Activated B cell treated with CpG ODN at 0.5 μM for 24 hours (primary cell): ENCODE measurements around the gene YIPF7. TPM values are rescaled to one million over a fixed set of nuclear protein-coding genes. Genes with fewer than 3 reads are reported as not detected.

ENCODE experiments used
- ATAC-seq: fragments of 200-7000 bp; cut with Tn5 transposase; one replicate; pipeline ENCODE4 v1.10.0; 2021; ENCODE audit warnings: low read depth, mild to moderate bottlenecking, moderate library complexity
- CTCF ChIA-PET: fragments of 350-600 bp; sonication (Branson Sonifier 250); formaldehyde crosslinking; loops from one replicate; lab custom pipeline; 2021; ENCODE audit warnings: antibody characterized with exemption; lab: Charles Lee
- POLR2A ChIA-PET: fragments of 350-600 bp; sonication (Branson Sonifier 250); formaldehyde crosslinking; loops from one replicate; lab custom pipeline; 2021; ENCODE audit warnings: antibody characterized with exemption; lab: Charles Lee
- DNase-seq: peaks from one replicate; pipeline ENCODE4 v3.0.0; 2022
- H3K27ac Mint-ChIP-seq: one replicate; pipeline ENCODE4 v1.8.0; 2020; ENCODE audit warnings: mixed read lengths
- H3K27me3 Mint-ChIP-seq: one replicate; pipeline ENCODE4 v1.8.0; 2021; ENCODE audit warnings: mixed read lengths
- H3K36me3 Mint-ChIP-seq: one replicate; pipeline ENCODE4 v1.8.0; 2021; ENCODE audit warnings: low read depth, mixed read lengths
- H3K4me1 Mint-ChIP-seq: one replicate; pipeline ENCODE4 v1.8.0; 2021; ENCODE audit warnings: mixed read lengths
- H3K4me3 Mint-ChIP-seq: one replicate; pipeline ENCODE4 v1.8.0; 2020; ENCODE audit warnings: mild to moderate bottlenecking, mixed read lengths
- H3K9me3 Mint-ChIP-seq: one replicate; pipeline ENCODE4 v1.8.0; 2020; ENCODE audit warnings: mixed read lengths
- intact Hi-C: fragments of 100-400 bp; cut with micrococcal nuclease; formaldehyde crosslinking; loops from one replicate; pipeline ENCODE4 v1.15.1; 2024
- total RNA-seq: library from RNA; stranded (reverse); gene quantifications from 2 replicates; pipeline ENCODE4 v1.2.3, GENCODE V29; 2022
- TF ChIP-seq, protein P1 (sequence below): fragments of 200-600 bp; IDR thresholded peaks from one replicate; pipeline ENCODE4 v1.8.0; 2022; ENCODE audit warnings: antibody characterized with exemption, mild to moderate bottlenecking

Gene YIPF7
- total RNA-seq, 1 donor from 2014 or later, result not detected

DNA sequence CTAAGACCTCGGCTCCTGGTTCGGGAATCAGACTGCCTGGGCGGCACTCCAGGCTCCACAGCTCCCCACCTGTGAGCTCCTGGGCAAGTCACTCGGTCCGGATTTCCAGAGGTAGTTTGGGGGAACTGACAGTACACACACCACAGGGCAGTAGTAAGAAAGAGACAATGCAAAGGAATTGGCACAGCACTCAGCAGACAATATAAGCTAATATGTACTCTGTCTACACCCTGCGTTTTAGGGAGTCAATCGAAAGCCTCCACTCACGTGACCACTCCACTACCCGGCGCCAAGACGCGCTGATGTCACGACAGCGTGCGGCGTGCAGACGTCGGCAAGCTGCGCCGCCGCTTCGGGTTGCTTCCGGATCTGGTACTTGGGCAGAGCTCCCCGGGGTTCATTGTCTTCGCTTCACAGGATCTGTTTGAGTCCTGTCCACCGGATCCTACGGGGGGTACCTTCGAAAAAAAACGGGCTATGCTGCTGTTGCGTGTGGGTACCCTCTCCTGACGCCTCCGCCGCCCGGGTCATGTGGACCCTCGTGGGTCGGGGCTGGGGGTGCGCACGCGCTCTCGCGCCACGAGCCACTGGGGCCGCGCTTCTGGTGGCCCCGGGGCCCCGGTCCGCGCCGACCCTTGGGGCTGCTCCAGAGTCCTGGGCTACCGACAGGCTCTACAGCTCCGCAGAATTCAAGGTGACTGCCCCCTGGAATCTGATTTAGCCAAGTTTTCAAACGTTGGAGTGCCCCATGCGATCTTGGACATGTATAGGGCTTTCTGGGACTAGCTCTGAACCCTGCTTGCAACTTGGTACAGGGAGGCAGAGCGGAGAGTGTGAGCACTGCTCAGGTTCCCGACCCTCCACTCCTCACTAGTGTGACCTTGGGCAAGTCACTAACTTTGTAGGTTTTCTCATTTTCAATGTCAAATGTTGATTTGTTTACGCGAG is 26.9 kb upstream of the YIPF7 start, which contains the start of gene GUF1:
Gene GUF1, plus strand, starts transcription at position 327 of the 948 bp plus-strand sequence. Its CDS starts 203 bp downstream, at position 530.
- peak within 1 kb of the TSS; percentile 97 for H3K4me3 Mint-ChIP-seq
- DNase-seq (peak; percentile 84), ATAC-seq (peak; percentile 90)
- ChIA-PET POLR2A (interaction anchor here (0.8 to 2.5 kb wide), 9 partner anchors 12 to 1071 kb away, joined by 3 to 43 read pairs (median 3); partner anchors contain the start of gene GNPDA2), CTCF (interaction anchor here (0.8 kb wide), 2 partner anchors 13 to 48 kb away, joined by 3 read pairs; partner anchors contain the start of gene GNPDA2)
- peak within 1 kb of the TSS; percentile 97 for H3K27ac Mint-ChIP-seq
- H3K9me3 Mint-ChIP-seq, result no peaks in the 10 kb centered on the region
- no peaks in the 10 kb centered on the region for H3K27me3 Mint-ChIP-seq
- peaks cover 24% of the 10 kb centered on the region for H3K36me3 Mint-ChIP-seq
- TF ChIP-seq, protein P1, sequence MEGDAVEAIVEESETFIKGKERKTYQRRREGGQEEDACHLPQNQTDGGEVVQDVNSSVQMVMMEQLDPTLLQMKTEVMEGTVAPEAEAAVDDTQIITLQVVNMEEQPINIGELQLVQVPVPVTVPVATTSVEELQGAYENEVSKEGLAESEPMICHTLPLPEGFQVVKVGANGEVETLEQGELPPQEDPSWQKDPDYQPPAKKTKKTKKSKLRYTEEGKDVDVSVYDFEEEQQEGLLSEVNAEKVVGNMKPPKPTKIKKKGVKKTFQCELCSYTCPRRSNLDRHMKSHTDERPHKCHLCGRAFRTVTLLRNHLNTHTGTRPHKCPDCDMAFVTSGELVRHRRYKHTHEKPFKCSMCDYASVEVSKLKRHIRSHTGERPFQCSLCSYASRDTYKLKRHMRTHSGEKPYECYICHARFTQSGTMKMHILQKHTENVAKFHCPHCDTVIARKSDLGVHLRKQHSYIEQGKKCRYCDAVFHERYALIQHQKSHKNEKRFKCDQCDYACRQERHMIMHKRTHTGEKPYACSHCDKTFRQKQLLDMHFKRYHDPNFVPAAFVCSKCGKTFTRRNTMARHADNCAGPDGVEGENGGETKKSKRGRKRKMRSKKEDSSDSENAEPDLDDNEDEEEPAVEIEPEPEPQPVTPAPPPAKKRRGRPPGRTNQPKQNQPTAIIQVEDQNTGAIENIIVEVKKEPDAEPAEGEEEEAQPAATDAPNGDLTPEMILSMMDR, result no peak
- peaks cover 25% of the 10 kb centered on the region for H3K4me1 Mint-ChIP-seq
- intact Hi-C loops, result loop anchor here (1.0 kb wide), 1 partner anchor 48 kb away; the partner anchor contains the start of gene GNPDA2

DNA sequence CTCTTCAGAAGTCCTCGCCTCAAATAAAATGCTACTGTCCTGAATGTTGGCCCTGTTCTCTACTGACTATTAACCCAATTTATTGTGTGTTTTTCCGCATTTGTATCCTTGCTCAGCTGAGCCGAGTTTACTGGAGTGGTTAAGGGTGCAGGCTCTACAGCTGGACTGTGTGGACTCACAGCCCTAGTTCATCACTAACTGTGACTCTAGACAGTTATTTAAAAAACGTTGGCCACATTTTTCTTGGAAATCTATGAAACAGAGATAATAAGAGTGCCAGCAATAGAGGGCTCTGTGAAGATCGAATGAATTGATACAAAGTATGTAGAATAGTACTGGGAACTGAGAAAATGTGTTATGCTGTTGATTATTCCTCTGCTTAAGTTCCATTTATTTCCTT is 23.9 kb upstream of the YIPF7 start:
- Mint-ChIP-seq H3K27me3 (peaks cover 9% of the 10 kb centered on the region), H3K4me3 (no peak overlapping the region), H3K27ac (no peak overlapping the region), H3K4me1 (peaks cover 18% of the 10 kb centered on the region), H3K9me3 (no peaks in the 10 kb centered on the region), H3K36me3 (peaks cover 10% of the 10 kb centered on the region)
- intact Hi-C loops, result no loop called here
- POLR2A ChIA-PET, result no interaction called here
- ATAC-seq, result no peak
- CTCF ChIA-PET, result no interaction called here
- DNase-seq, result no peak
- TF ChIP-seq, protein P1, result no peak

DNA sequence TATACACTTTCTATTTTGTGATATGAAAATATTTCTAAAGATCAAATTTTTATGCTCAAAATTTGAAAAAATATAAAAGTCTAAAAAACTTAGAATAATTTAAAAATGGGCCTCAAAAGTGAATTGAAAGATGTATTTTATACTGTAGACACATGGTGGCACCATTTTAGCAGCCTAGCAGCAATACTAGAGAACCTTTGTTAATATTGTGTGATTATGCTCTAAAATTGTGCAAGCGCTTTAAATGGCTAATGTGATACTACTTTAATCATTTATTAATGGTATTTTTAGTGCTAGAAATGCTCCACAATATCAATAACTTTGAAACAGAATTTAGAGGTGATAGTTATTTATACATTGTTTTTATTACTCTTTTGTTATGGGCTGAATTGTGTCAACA is 23.0 kb upstream of the YIPF7 start:
- DNase-seq, result no peak
- no peak for ATAC-seq
- POLR2A ChIA-PET, result no interaction called here
- H3K4me1 Mint-ChIP-seq, result peaks cover 14% of the 10 kb centered on the region
- no peak overlapping the region for H3K27ac Mint-ChIP-seq
- no peaks in the 10 kb centered on the region for H3K9me3 Mint-ChIP-seq
- CTCF ChIA-PET, result no interaction called here
- TF ChIP-seq, protein P1, result no peak
- H3K36me3 Mint-ChIP-seq, result peaks cover 10% of the 10 kb centered on the region
- peaks cover 10% of the 10 kb centered on the region for H3K27me3 Mint-ChIP-seq
- intact Hi-C loops, result no loop called here
- H3K4me3 Mint-ChIP-seq, result no peak overlapping the region

DNA sequence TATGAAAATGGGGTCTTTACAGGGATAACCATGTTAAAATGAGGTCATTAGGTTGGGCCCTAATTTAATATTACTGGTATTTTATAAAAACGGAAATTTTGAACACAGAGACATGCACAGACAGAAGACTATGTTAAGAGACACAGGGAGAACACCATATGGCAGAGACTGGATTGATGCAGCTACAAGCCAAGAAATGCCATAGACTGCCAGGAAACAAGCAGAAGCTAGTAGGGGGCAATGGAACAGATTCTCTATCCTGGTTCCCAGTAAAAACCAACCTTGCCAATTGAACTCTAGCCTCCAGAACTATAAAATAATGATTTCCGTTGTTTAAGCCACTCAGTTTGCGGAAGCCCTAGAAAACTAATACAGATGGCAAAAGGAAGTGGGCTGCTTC is 20.2 kb upstream of the YIPF7 start:
- H3K9me3 Mint-ChIP-seq, result no peaks in the 10 kb centered on the region
- POLR2A ChIA-PET, result no interaction called here
- DNase-seq, result no peak
- intact Hi-C loops, result no loop called here
- no peak for ATAC-seq
- no peaks in the 10 kb centered on the region for H3K36me3 Mint-ChIP-seq
- H3K27me3 Mint-ChIP-seq, result peaks cover 15% of the 10 kb centered on the region
- no peak overlapping the region for H3K27ac Mint-ChIP-seq
- H3K4me3 Mint-ChIP-seq, result no peak overlapping the region
- H3K4me1 Mint-ChIP-seq, result no peaks in the 10 kb centered on the region
- CTCF ChIA-PET, result no interaction called here
- TF ChIP-seq, protein P1, result no peak

- DNase-seq, result no peak
- Mint-ChIP-seq H3K4me1 (no peaks in the 10 kb centered on the region), H3K4me3 (no peak overlapping the region), H3K36me3 (no peaks in the 10 kb centered on the region), H3K27ac (no peak overlapping the region), H3K27me3 (peaks cover 15% of the 10 kb centered on the region), H3K9me3 (no peaks in the 10 kb centered on the region)
- ChIA-PET CTCF (no interaction called here), POLR2A (no interaction called here)
- ATAC-seq, result no peak
- intact Hi-C loops, result no loop called here
- TF ChIP-seq, protein P1, result no peak
These were observed 19.2 kb upstream of the YIPF7 start for GRCh38 chr4:44670506-44671199.
